HG03025 (cell line): Measurements from ENCODE around the gene SORCS2.

Experiments
- ATAC-seq: cut with Tn5 transposase; IDR thresholded peaks from one replicate; pipeline ENCODE4 v1.9.1; 2021; ENCODE audit warnings: mild to moderate bottlenecking, moderate library complexity; ENCODE audit not compliant: unreplicated experiment, low FRiP score

Gene SORCS2

GRCh38 chr4:7631288-7632014 lies 439.1 kb downstream of the SORCS2 start:
- ATAC-seq, result no peak

GRCh38 chr4:7632341-7632740 lies 440.0 kb downstream of the SORCS2 start:
- no peak for ATAC-seq

GRCh38 chr4:7632971-7633370 lies 440.6 kb downstream of the SORCS2 start:
- ATAC-seq, result no peak

- ATAC-seq, result no peak
Observed at GRCh38 chr4:7634661-7635251, 442.4 kb downstream of the SORCS2 start.

- ATAC-seq, result no peak
Observed at GRCh38 chr4:7635445-7636239, 443.3 kb downstream of the SORCS2 start.

GRCh38 chr4:7636240-7636508 lies 443.8 kb downstream of the SORCS2 start:
- no peak for ATAC-seq

- no peak for ATAC-seq
Observed at GRCh38 chr4:7637139-7637538, 444.8 kb downstream of the SORCS2 start.

- no peak for ATAC-seq
Observed at GRCh38 chr4:7637971-7638370, 445.6 kb downstream of the SORCS2 start.

GRCh38 chr4:7638489-7638888 lies 446.2 kb downstream of the SORCS2 start:
- no peak for ATAC-seq

- no peak for ATAC-seq
Observed at GRCh38 chr4:7638984-7639789, 446.8 kb downstream of the SORCS2 start.

GRCh38 chr4:7640136-7640535 lies 447.8 kb downstream of the SORCS2 start:
- no peak for ATAC-seq

GRCh38 chr4:7641712-7642111 lies 449.4 kb downstream of the SORCS2 start:
- no peak for ATAC-seq

- ATAC-seq, result no peak
Observed at GRCh38 chr4:7642741-7643458, 450.6 kb downstream of the SORCS2 start.

- ATAC-seq, result no peak
Observed at GRCh38 chr4:7645158-7645557, 452.8 kb downstream of the SORCS2 start.

- no peak for ATAC-seq
Observed at GRCh38 chr4:7645956-7646355, 453.6 kb downstream of the SORCS2 start.

GRCh38 chr4:7646384-7647061 lies 454.2 kb downstream of the SORCS2 start:
- no peak for ATAC-seq

GRCh38 chr4:7647186-7647585 lies 454.8 kb downstream of the SORCS2 start:
- no peak for ATAC-seq

- ATAC-seq, result no peak
Observed at GRCh38 chr4:7647600-7648543, 455.5 kb downstream of the SORCS2 start.
